Motor neuron (in vitro differentiated cells): Measurements from ENCODE around the gene FAM9A. TPM values are rescaled to one million over a fixed set of nuclear protein-coding genes. Genes with fewer than 3 reads are reported as not detected.
A peak's percentile ranks its signal among the peaks of the same experiment; 100 is the strongest.

Source experiments
- ATAC-seq, 8 experiments: fragments of 200-7000 bp; cut with Tn5 transposase; replicated peaks in 6 of 8; 2 replicates each; pipeline ENCODE4 v1.8.0; 2021; ENCODE audit warnings: mild to moderate bottlenecking in 8 of 8, moderate library complexity in 8 of 8
- H3K27ac ChIP-seq, 2 donors: fragments of 250-450 bp; sonication (Bioruptor Pico); 2 replicates each; pipeline ENCODE4 v1.9.0; 2021; ENCODE audit warnings: antibody characterized with exemption in 2 of 2, mild to moderate bottlenecking in 2 of 2, moderate library complexity in 1 of 2
- H3K4me1 ChIP-seq, 2 donors: fragments of 250-450 bp; sonication (Bioruptor Pico); replicated peaks in 1 of 2; 2 replicates each; pipeline ENCODE4 v1.6.1; 2021; ENCODE audit warnings: antibody characterized with exemption in 2 of 2, mild to moderate bottlenecking in 2 of 2, moderate library complexity in 1 of 2
- H3K4me3 ChIP-seq, 5 donors: fragments of 250-450 bp; sonication (Bioruptor Pico); 2 replicates each; pipeline ENCODE4 v1.9.0; 2021; ENCODE audit warnings: antibody characterized with exemption in 5 of 5, mild to moderate bottlenecking in 5 of 5, moderate library complexity in 4 of 5
- WGBS, 10 experiments: fragments of 450-650 bp; shearing (Covaris generic); methylation state at CpG; one replicate each; pipeline ENCODE4 v1.0.0; 2022; 5-methylcytosine and 5-hydroxymethylcytosine counted together
- in situ Hi-C, 9 experiments: fragments of 400-800 bp; cut with MboI; loops; one replicate each; pipeline ENCODE4 v1.15.0; 2021; ENCODE audit warnings: low sequenced_read_pairs in 9 of 9, low pct_unique_long_range_greater_than_20kb in 2 of 9; ENCODE audit not compliant: unreplicated experiment in 9 of 9
- total RNA-seq, 8 experiments: library from RNA; unstranded; fragments of 300-600 nt; gene quantifications; 2 replicates each; pipeline versions ENCODE4 v1.2.3 to v1.2.4, GENCODE V29; 2022

The FAM9A gene
- 1 to 10 TPM in 1 of 8 experiments, under 1 TPM in 1, not detected in 6; 0.11 to 3.8 TPM for total RNA-seq

- WGBS, 10 experiments = 97% methylated on average over 5 of the region's 32 CpGs; no CpG with 5 or more reads in 9 of the 10 experiments
- no peak within 1 kb of the TSS for H3K4me3 ChIP-seq
- H3K27ac ChIP-seq = no peak within 1 kb of the TSS
- no peak for ATAC-seq
- no peaks in the 10 kb centered on the region for H3K4me1 ChIP-seq
- in situ Hi-C loops = loop anchor here in 3 of 9 experiments (25.0 kb wide), 3 partner anchors 886 to 1311 kb away; no protein-coding TSS in a partner anchor
These were observed at the start of gene FAM9A for GRCh38 chrX:8801041-8801599. Gene FAM9A, minus strand, starts transcription at chrX:8801383. Its CDS starts 1,212 bp downstream, at chrX:8800171.

GRCh38 chrX:8850478-8850877 lies 49.3 kb upstream of the FAM9A start:
- Histone ChIP-seq H3K4me3 (no peak overlapping the region), H3K27ac (no peak overlapping the region), H3K4me1 (peaks cover 0 to 7% of the 10 kb centered on the region in 2 donors)
- no peak for ATAC-seq
- in situ Hi-C loops = no loop called here
- 94% methylated on average over 6 of the region's 6 CpGs; no CpG with 5 or more reads in 9 of the 10 experiments for WGBS, 10 experiments

- in situ Hi-C loops = no loop called here
- ATAC-seq = no peak
- no peak overlapping the region for H3K4me3 ChIP-seq
- 60 to 100% (median 100%) methylated on average over 1 of the region's 2 CpGs; no CpG with 5 or more reads in 7 of the 10 experiments for WGBS, 10 experiments
- peaks cover 0 to 7% of the 10 kb centered on the region in 2 donors for H3K4me1 ChIP-seq
- no peak overlapping the region for H3K27ac ChIP-seq
These were observed 48.8 kb upstream of the FAM9A start for GRCh38 chrX:8849945-8850344.

- no peak for ATAC-seq
- 37 to 100% (median 90%) methylated on average over 1 to 2 of the region's 2 CpGs; no CpG with 5 or more reads in 7 of the 10 experiments for WGBS, 10 experiments
- in situ Hi-C loops = no loop called here
These were observed 48.3 kb upstream of the FAM9A start for GRCh38 chrX:8849458-8849857.

GRCh38 chrX:8848911-8849310 lies 47.7 kb upstream of the FAM9A start:
- peak in 4 of 8 experiments; percentile 38 to 50 (median 44) for ATAC-seq
- in situ Hi-C loops = no loop called here
- Histone ChIP-seq H3K4me1 (peaks cover 0 to 7% of the 10 kb centered on the region in 2 donors), H3K27ac (no peak overlapping the region), H3K4me3 (no peak overlapping the region)
- 0 to 100% (median 17%) methylated on average over 1 to 3 of the region's 3 CpGs; no CpG with 5 or more reads in 5 of the 10 experiments for WGBS, 10 experiments

More at GRCh38 chrX:8849458-8849857, 48.3 kb upstream of the FAM9A start:
- no peak overlapping the region for H3K4me3 ChIP-seq
- no peak overlapping the region for H3K27ac ChIP-seq
- peaks cover 0 to 7% of the 10 kb centered on the region in 2 donors for H3K4me1 ChIP-seq

- Histone ChIP-seq H3K27ac (no peak overlapping the region), H3K4me1 (peaks cover 0 to 7% of the 10 kb centered on the region in 2 donors), H3K4me3 (no peak overlapping the region)
- WGBS, 10 experiments = 26 to 70% methylated on average over 3 of the region's 3 CpGs; no CpG with 5 or more reads in 8 of the 10 experiments
- ATAC-seq = no peak
- in situ Hi-C loops = no loop called here
These were observed 47.3 kb upstream of the FAM9A start for GRCh38 chrX:8848441-8848840.

GRCh38 chrX:8847360-8847759 lies 46.2 kb upstream of the FAM9A start:
- WGBS, 10 experiments = 0 to 60% (median 20%) methylated on average over 1 of the region's 1 CpG; no CpG with 5 or more reads in 3 of the 10 experiments
- peaks cover 0 to 7% of the 10 kb centered on the region in 2 donors for H3K4me1 ChIP-seq
- H3K27ac ChIP-seq = no peak overlapping the region
- in situ Hi-C loops = no loop called here
- H3K4me3 ChIP-seq = no peak overlapping the region
- ATAC-seq = no peak

- Histone ChIP-seq H3K27ac (no peak overlapping the region), H3K4me3 (no peak overlapping the region), H3K4me1 (peaks cover 0 to 7% of the 10 kb centered on the region in 2 donors)
- in situ Hi-C loops = no loop called here
- no peak for ATAC-seq
- 37 to 100% (median 60%) methylated on average over 1 to 5 of the region's 5 CpGs; no CpG with 5 or more reads in 3 of the 10 experiments for WGBS, 10 experiments
These were observed 45.1 kb upstream of the FAM9A start for GRCh38 chrX:8846266-8846665.

- ATAC-seq = no peak
- H3K4me1 ChIP-seq = peaks cover 0 to 7% of the 10 kb centered on the region in 2 donors
- no peak overlapping the region for H3K4me3 ChIP-seq
- in situ Hi-C loops = no loop called here
- H3K27ac ChIP-seq = no peak overlapping the region
- 63 to 100% (median 88%) methylated on average over 1 to 9 of the region's 10 CpGs; no CpG with 5 or more reads in 7 of the 10 experiments for WGBS, 10 experiments
These were observed 44.3 kb upstream of the FAM9A start for GRCh38 chrX:8845469-8845868.

GRCh38 chrX:8845060-8845459 lies 43.9 kb upstream of the FAM9A start:
- Histone ChIP-seq H3K4me1 (peaks cover 0 to 7% of the 10 kb centered on the region in 2 donors), H3K4me3 (no peak overlapping the region), H3K27ac (no peak overlapping the region)
- in situ Hi-C loops = no loop called here
- peak in 1 of 8 experiments; percentile 75 for ATAC-seq
- WGBS, 10 experiments = 15 to 100% (median 93%) methylated on average over 1 to 3 of the region's 11 CpGs; no CpG with 5 or more reads in 6 of the 10 experiments

- in situ Hi-C loops = no loop called here
- ATAC-seq = no peak
- Histone ChIP-seq H3K4me1 (peaks cover 0 to 4% of the 10 kb centered on the region in 2 donors), H3K4me3 (no peak overlapping the region), H3K27ac (no peak overlapping the region)
- WGBS, 10 experiments = 17 to 100% (median 100%) methylated on average over 1 of the region's 1 CpG; no CpG with 5 or more reads in 5 of the 10 experiments
These were observed 43.0 kb upstream of the FAM9A start for GRCh38 chrX:8844157-8844556.

- Histone ChIP-seq H3K4me3 (no peak overlapping the region), H3K4me1 (no peaks in the 10 kb centered on the region), H3K27ac (no peak overlapping the region)
- ATAC-seq = no peak
- 64 to 100% (median 82%) methylated on average over 1 to 5 of the region's 6 CpGs; no CpG with 5 or more reads in 5 of the 10 experiments for WGBS, 10 experiments
- in situ Hi-C loops = no loop called here
These were observed 40.7 kb upstream of the FAM9A start for GRCh38 chrX:8841911-8842310.

- H3K4me1 ChIP-seq = no peaks in the 10 kb centered on the region
- no peak overlapping the region for H3K27ac ChIP-seq
- in situ Hi-C loops = no loop called here
- WGBS, 10 experiments = 43 to 81% methylated on average over 1 of the region's 1 CpG; no CpG with 5 or more reads in 8 of the 10 experiments
- H3K4me3 ChIP-seq = no peak overlapping the region
- no peak for ATAC-seq
These were observed 33.2 kb upstream of the FAM9A start for GRCh38 chrX:8834392-8834791.
